Peyer's patch (tissue), 4 donors: Measurements from ENCODE around the gene SCAMP2. TPM values are rescaled to one million over a fixed set of nuclear protein-coding genes. Genes with fewer than 3 reads are reported as not detected.
"Not testable (repeated sequence)": the region's sequence is repeated elsewhere in the genome, so short reads cannot be mapped to it uniquely, and the experiment has no call there.

Experiments
- DNase-seq, 3 donors: peaks; one replicate each; pipeline ENCODE4 v3.0.0-alpha.2; 2017 to 2019
- H3K27ac ChIP-seq, 4 donors: fragments of 200-600 bp; sonication (generic); one replicate each; pipeline ENCODE4 v1.5.1; 2016 to 2019
- H3K27me3 ChIP-seq, 2 donors: fragments of 200-600 bp; sonication (generic); one replicate each; pipeline ENCODE4 v1.5.1; 2019
- H3K36me3 ChIP-seq, 3 donors: fragments of 200-600 bp; sonication (generic); one replicate each; pipeline ENCODE4 v1.5.1; 2016 to 2019
- H3K4me1 ChIP-seq, 4 donors: fragments of 200-600 bp; sonication (generic); one replicate each; pipeline ENCODE4 v1.5.1; 2016 to 2019
- H3K4me3 ChIP-seq, 4 donors: fragments of 200-600 bp; sonication (generic); 1 replicate in 3 of 4; 2 replicates in 1 of 4; pipeline ENCODE4 v1.5.1; 2016 to 2019; ENCODE audit warnings: mild to moderate bottlenecking in 1 of 4
- H3K9me3 ChIP-seq, 4 donors: fragments of 200-600 bp; sonication (generic); one replicate each; pipeline ENCODE4 v1.5.1; 2016 to 2019; ENCODE audit warnings: mild to moderate bottlenecking in 1 of 4
- CTCF ChIP-seq, 6 experiments: fragments of 450-650 bp in 4 of 6; fragments of 200-600 bp in 2 of 6; sonication (generic) in 1 of 6; IDR thresholded peaks; one replicate each; pipeline ENCODE4 v1.5.1; 2017 to 2019; ENCODE audit warnings: antibody characterized with exemption in 6 of 6, mild to moderate bottlenecking in 3 of 6, moderate library complexity in 1 of 6
- POLR2A ChIP-seq, 2 donors: fragments of 450-650 bp; IDR thresholded peaks; one replicate each; pipeline ENCODE4 v1.5.1; 2017; ENCODE audit warnings: antibody characterized with exemption in 2 of 2, mild to moderate bottlenecking in 2 of 2, moderate library complexity in 2 of 2
- total RNA-seq, 4 donors: library from RNA; depleted of rRNA; stranded (reverse); fragments of >200 nt; gene quantifications; one replicate each; pipeline ENCODE4 v1.1.0, GENCODE V29; 2016

Gene SCAMP2
- total RNA-seq: 100 to 1,000 TPM in 3 of 4 donors, 10 to 100 TPM in 1; 60.2 to 206 (median 151) TPM

GRCh38 chr15:74873036-74873755 lies at the start of gene SCAMP2:
SCAMP2 (minus strand) TSS chr15:74873365; CDS start chr15:74873255, 110 bp downstream.
- peak; percentile 93 to 97 (median 95) for DNase-seq
- no peaks in the 10 kb centered on the region for H3K9me3 ChIP-seq
- peaks cover 8 to 43% (median 30%) of the 10 kb centered on the region in 4 donors for H3K4me1 ChIP-seq
- TF ChIP-seq POLR2A (IDR thresholded peaks at IDR 0.05) (peak; percentile 90 to 91), CTCF (IDR thresholded peaks at IDR 0.05) (no peak)
- no peaks in the 10 kb centered on the region for H3K27me3 ChIP-seq
- H3K27ac ChIP-seq: peak within 1 kb of the TSS; percentile 91 to 98 (median 94)
- peaks cover 0 to 7% (median 0%) of the 10 kb centered on the region in 3 donors for H3K36me3 ChIP-seq
- H3K4me3 ChIP-seq: peak within 1 kb of the TSS; percentile 66 to 89 (median 78)

- TF ChIP-seq CTCF (IDR thresholded peaks at IDR 0.05): no peak
- TF ChIP-seq POLR2A (IDR thresholded peaks at IDR 0.05): no peak
- DNase-seq: no peak
- H3K4me1 ChIP-seq: no peaks in the 10 kb centered on the region
- no peak overlapping the region for H3K4me3 ChIP-seq
- no peaks in the 10 kb centered on the region for H3K9me3 ChIP-seq
- peaks cover 0 to 100% (median 5%) of the 10 kb centered on the region in 3 donors for H3K36me3 ChIP-seq
- no peak overlapping the region for H3K27ac ChIP-seq
- no peaks in the 10 kb centered on the region for H3K27me3 ChIP-seq
Measured at GRCh38 chr15:74920456-74920855, 47.3 kb upstream of the SCAMP2 start.

- TF ChIP-seq CTCF (IDR thresholded peaks at IDR 0.05) (no peak), POLR2A (IDR thresholded peaks at IDR 0.05) (no peak)
- Histone ChIP-seq H3K27ac (no peak overlapping the region), H3K27me3 (no peaks in the 10 kb centered on the region), H3K4me1 (no peaks in the 10 kb centered on the region), H3K36me3 (peaks cover 0 to 100% (median 5%) of the 10 kb centered on the region in 3 donors), H3K4me3 (no peak overlapping the region), H3K9me3 (no peaks in the 10 kb centered on the region)
- no peak for DNase-seq
Measured at GRCh38 chr15:74917676-74918075, 44.5 kb upstream of the SCAMP2 start.

GRCh38 chr15:74913799-74914198 lies 40.6 kb upstream of the SCAMP2 start:
- H3K27ac ChIP-seq, H3K27me3 ChIP-seq, H3K4me3 ChIP-seq, H3K9me3 ChIP-seq, H3K4me1 ChIP-seq: not testable (repeated sequence)
- peak in 1 of 3 donors; percentile 25 for DNase-seq
- peaks cover 0 to 87% (median 5%) of the 10 kb centered on the region in 3 donors for H3K36me3 ChIP-seq

GRCh38 chr15:74913041-74913440 lies 39.9 kb upstream of the SCAMP2 start:
- Histone ChIP-seq H3K4me3 (no peak overlapping the region), H3K4me1 (no peaks in the 10 kb centered on the region), H3K27me3 (no peaks in the 10 kb centered on the region), H3K36me3 (peaks cover 0 to 80% (median 5%) of the 10 kb centered on the region in 3 donors), H3K27ac (no peak overlapping the region), H3K9me3 (no peaks in the 10 kb centered on the region)
- DNase-seq: no peak
- no peak for TF ChIP-seq POLR2A (IDR thresholded peaks at IDR 0.05)
- TF ChIP-seq CTCF (IDR thresholded peaks at IDR 0.05): no peak

- peaks cover 4 to 16% (median 10%) of the 10 kb centered on the region in 4 donors for H3K4me1 ChIP-seq
- no peak overlapping the region for H3K4me3 ChIP-seq
- peaks cover 0 to 49% (median 0%) of the 10 kb centered on the region in 3 donors for H3K36me3 ChIP-seq
- H3K27ac ChIP-seq: no peak overlapping the region
- DNase-seq: no peak
- H3K9me3 ChIP-seq: no peaks in the 10 kb centered on the region
- TF ChIP-seq POLR2A (IDR thresholded peaks at IDR 0.05) (no peak), CTCF (IDR thresholded peaks at IDR 0.05) (no peak)
- H3K27me3 ChIP-seq: no peaks in the 10 kb centered on the region
Measured at GRCh38 chr15:74908635-74909034, 35.5 kb upstream of the SCAMP2 start.
